ENCODE results near the gene LSAMP. TPM values are rescaled to one million over a fixed set of nuclear protein-coding genes. Genes with fewer than 3 reads are reported as not detected.

Gene LSAMP
- total and polyA plus RNA-seq, 2 of the 4 experiments (the other 2 are of a cell fraction), result 7.9 to 8.0 TPM

- Histone ChIP-seq H3K14ac (replicated peaks; ENCODE audit: low read depth, low read length) (no peak overlapping the region), H3K9me3 (ENCODE audit: control insufficient read depth, insufficient read depth, low read length) (no peaks in the 10 kb centered on the region), H4K5ac (ENCODE audit: low read depth, low read length) (no peak overlapping the region), H2BK120ac (ENCODE audit: low read depth, low read length) (no peak overlapping the region), H2BK15ac (ENCODE audit: low read depth, low read length) (no peak overlapping the region), H3K9ac (ENCODE audit: low read depth, low read length) (no peak overlapping the region), H4K91ac (ENCODE audit: insufficient read depth, low read depth, low read length) (no peak overlapping the region), H3K27ac (ENCODE audit: insufficient read depth, low read length) (no peak overlapping the region), H3K4me2 (ENCODE audit: low read depth, low read length) (peak overlapping the region; percentile 62; the same call in 1 of the 2 replicates), H2AK9ac (replicated peaks; ENCODE audit: low read depth, low read length, poor library complexity) (no peak overlapping the region), H3K79me1 (ENCODE audit: low read depth in 1 of 2, low read length in 2 of 2) (no peaks in the 10 kb centered on the region), H2AK5ac (ENCODE audit: low read depth, low read length) (no peak overlapping the region), H3K18ac (ENCODE audit: low read depth, low read length) (no peak overlapping the region), H3K27me3 (ENCODE audit: control insufficient read depth, insufficient read depth, low read length) (no peaks in the 10 kb centered on the region; the same call in 1 of the 2 replicates), H3K4ac (ENCODE audit: low read depth, low read length) (no peak overlapping the region), H3K56ac (ENCODE audit: extremely low read depth, insufficient read depth, low read length) (no peak overlapping the region), H2BK20ac (ENCODE audit: low read depth, low read length) (no peak overlapping the region), H4K8ac (ENCODE audit: low read depth in 2 of 2, low read length in 2 of 2) (no peak overlapping the region; a peak in 1 of 4 replicates), H3K4me1 (ENCODE audit: control insufficient read depth, insufficient read depth, low read length) (no peaks in the 10 kb centered on the region; the same call in 1 of the 2 replicates), H3K9me1 (ENCODE audit: insufficient read depth, low read length) (no peaks in the 10 kb centered on the region; the same call in 1 of the 2 replicates), H3K36me3 (ENCODE audit: control insufficient read depth, insufficient read depth, low read length) (no peaks in the 10 kb centered on the region), H3K23ac (ENCODE audit: low read depth, low read length) (no peak overlapping the region), H4K20me1 (ENCODE audit: insufficient read depth, low read length) (no peaks in the 10 kb centered on the region), H3K4me3 (ENCODE audit: insufficient read depth, low read depth, low read length) (no peak overlapping the region), H2AFZ (replicated peaks; ENCODE audit: low read length, poor library complexity) (no peak overlapping the region), H2BK5ac (ENCODE audit: low read depth, low read length, poor library complexity, severe bottlenecking) (no peak overlapping the region)
- TF ChIP-seq CEBPB (IDR thresholded peaks at IDR 0.05; ENCODE audit: low read depth, low read length) (no peak), FOS (IDR thresholded peaks at IDR 0.05; ENCODE audit: low read depth, low read length) (peak; percentile 84)
- WGBS, 2 experiments (ENCODE audit: extremely low coverage in 2 of 2, insufficient read length in 1 of 2), result 0% methylated on average over 1 of the region's 3 CpGs; no CpG with 5 or more reads in 1 of the 2 experiments
- ChIA-PET CTCF (interaction anchor here (2.0 kb wide), 1 partner anchor 11 kb away, joined by 5 read pairs; no protein-coding TSS in a partner anchor), POLR2A (ENCODE audit: unreplicated experiment) (no interaction called here)
- in situ Hi-C loops (cut with MboI; ENCODE audit: low sequenced_read_pairs) (no loop called here), intact Hi-C loops (cut with micrococcal nuclease) (no loop called here), dilution Hi-C loops (cut with HindIII; ENCODE audit: low sequenced_read_pairs, unreplicated experiment) (no loop called here)
- DNase-seq (peak; percentile 91), ATAC-seq (ENCODE audit: low read depth) (peak; percentile 96)
- no TSS peak for BruUV-seq (replicated peaks)
Measured at GRCh38 chr3:115975353-115975752, 469.9 kb downstream of the LSAMP start.
